Suppressor macrophage treated with lipopolysaccharide for 1 hour (primary cell): ENCODE measurements around the gene SCN2B.

Source experiments
- DNase-seq, 3 donors: peaks; one replicate each; pipeline ENCODE4 v3.0.0-alpha.2; 2020 to 2022

The SCN2B gene

GRCh38 chr11:118175993-118176777 lies at the start of gene SCN2B:
Gene SCN2B (minus strand): TSS chr11:118176639. CDS start chr11:118176431, 208 bp downstream.
- no peak for DNase-seq

GRCh38 chr11:118224511-118225188 lies 48.2 kb upstream of the SCN2B start, which contains the start of gene JAML:
Gene JAML (minus strand): TSS chr11:118225011. CDS start chr11:118214866, 10,145 bp downstream.
- peak; percentile 48 to 63 (median 48) for DNase-seq

- no peak for DNase-seq
These were observed 47.6 kb upstream of the SCN2B start for GRCh38 chr11:118223992-118224391.

GRCh38 chr11:118223570-118223969 lies 47.1 kb upstream of the SCN2B start:
- no peak for DNase-seq

- no peak for DNase-seq
These were observed 46.0 kb upstream of the SCN2B start for GRCh38 chr11:118222437-118222836.

- DNase-seq = no peak
These were observed 45.0 kb upstream of the SCN2B start for GRCh38 chr11:118221419-118221818.

GRCh38 chr11:118219732-118220131 lies 43.3 kb upstream of the SCN2B start:
- DNase-seq = peak; percentile 63 to 68 (median 64)

GRCh38 chr11:118219244-118219643 lies 42.8 kb upstream of the SCN2B start:
- no peak for DNase-seq

GRCh38 chr11:118217575-118217974 lies 41.1 kb upstream of the SCN2B start:
- DNase-seq = peak in 2 of 3 donors; percentile 47 to 60

- peak; percentile 71 to 82 (median 79) for DNase-seq
These were observed 40.4 kb upstream of the SCN2B start for GRCh38 chr11:118216621-118217481.

GRCh38 chr11:118215765-118216164 lies 39.3 kb upstream of the SCN2B start:
- DNase-seq = no peak

GRCh38 chr11:118215262-118215661 lies 38.8 kb upstream of the SCN2B start:
- DNase-seq = no peak

GRCh38 chr11:118214210-118214914 lies 37.9 kb upstream of the SCN2B start:
- DNase-seq = peak; percentile 90 to 93 (median 92)

- DNase-seq = no peak
These were observed 37.3 kb upstream of the SCN2B start for GRCh38 chr11:118213781-118214180.

- DNase-seq = no peak
These were observed 36.8 kb upstream of the SCN2B start for GRCh38 chr11:118213201-118213600.

GRCh38 chr11:118212781-118213191 lies 36.3 kb upstream of the SCN2B start:
- peak; percentile 56 to 59 (median 59) for DNase-seq

GRCh38 chr11:118212131-118212725 lies 35.8 kb upstream of the SCN2B start:
- no peak for DNase-seq

GRCh38 chr11:118211006-118211405 lies 34.6 kb upstream of the SCN2B start:
- DNase-seq = no peak

- DNase-seq = no peak
These were observed 33.9 kb upstream of the SCN2B start for GRCh38 chr11:118210323-118210722.

GRCh38 chr11:118209033-118209432 lies 32.6 kb upstream of the SCN2B start:
- no peak for DNase-seq

GRCh38 chr11:118207079-118207478 lies 30.6 kb upstream of the SCN2B start:
- no peak for DNase-seq
